ENCODE measurements around the gene GREB1. TPM values are rescaled to one million over a fixed set of nuclear protein-coding genes. Genes with fewer than 3 reads are reported as not detected.

The GREB1 gene
- total and polyA plus RNA-seq, 2 of the 4 experiments (the other 2 are of a cell fraction) = 0.05 TPM; not detected in 1

GRCh38 chr2:11624893-11625292 lies 91.0 kb downstream of the GREB1 start:
- no peaks in the 10 kb centered on the region for H3K36me3 ChIP-seq (ENCODE audit: control insufficient read depth, insufficient read depth, low read length)
- H3K4me2 ChIP-seq (ENCODE audit: low read depth, low read length) = no peak overlapping the region
- no peaks in the 10 kb centered on the region for H3K79me1 ChIP-seq (ENCODE audit: low read depth in 1 of 2, low read length in 2 of 2)
- ATAC-seq (ENCODE audit: low read depth) (no peak), DNase-seq (no peak)
- CTCF ChIA-PET = no interaction called here
- peaks cover 9% of the 10 kb centered on the region for H3K9me3 ChIP-seq (ENCODE audit: control insufficient read depth, insufficient read depth, low read length)
- H4K5ac ChIP-seq (ENCODE audit: low read depth, low read length) = no peak overlapping the region
- no peak overlapping the region for H3K18ac ChIP-seq (ENCODE audit: low read depth, low read length)
- H2BK20ac ChIP-seq (ENCODE audit: low read depth, low read length) = no peak overlapping the region
- no peaks in the 10 kb centered on the region for H3K4me1 ChIP-seq (ENCODE audit: control insufficient read depth, insufficient read depth, low read length)
- H3K27me3 ChIP-seq (ENCODE audit: control insufficient read depth, insufficient read depth, low read length) = peaks cover 29% of the 10 kb centered on the region
- no peak for TF ChIP-seq NFE2L2 (IDR thresholded peaks at IDR 0.05; ENCODE audit: low read depth, low read length)
- TF ChIP-seq, protein P1, sequence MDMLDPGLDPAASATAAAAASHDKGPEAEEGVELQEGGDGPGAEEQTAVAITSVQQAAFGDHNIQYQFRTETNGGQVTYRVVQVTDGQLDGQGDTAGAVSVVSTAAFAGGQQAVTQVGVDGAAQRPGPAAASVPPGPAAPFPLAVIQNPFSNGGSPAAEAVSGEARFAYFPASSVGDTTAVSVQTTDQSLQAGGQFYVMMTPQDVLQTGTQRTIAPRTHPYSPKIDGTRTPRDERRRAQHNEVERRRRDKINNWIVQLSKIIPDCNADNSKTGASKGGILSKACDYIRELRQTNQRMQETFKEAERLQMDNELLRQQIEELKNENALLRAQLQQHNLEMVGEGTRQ (IDR thresholded peaks at IDR 0.05; ENCODE audit: low read depth, low read length) = no peak
- TF ChIP-seq FOS (IDR thresholded peaks at IDR 0.05; ENCODE audit: low read depth, low read length) = no peak
- no peak for TF ChIP-seq CHD1 (IDR thresholded peaks at IDR 0.05; ENCODE audit: low read depth, low read length)
- no peak for TF ChIP-seq POLR2A (IDR thresholded peaks at IDR 0.05; ENCODE audit: low read depth, low read length)
- TF ChIP-seq, protein P2, sequence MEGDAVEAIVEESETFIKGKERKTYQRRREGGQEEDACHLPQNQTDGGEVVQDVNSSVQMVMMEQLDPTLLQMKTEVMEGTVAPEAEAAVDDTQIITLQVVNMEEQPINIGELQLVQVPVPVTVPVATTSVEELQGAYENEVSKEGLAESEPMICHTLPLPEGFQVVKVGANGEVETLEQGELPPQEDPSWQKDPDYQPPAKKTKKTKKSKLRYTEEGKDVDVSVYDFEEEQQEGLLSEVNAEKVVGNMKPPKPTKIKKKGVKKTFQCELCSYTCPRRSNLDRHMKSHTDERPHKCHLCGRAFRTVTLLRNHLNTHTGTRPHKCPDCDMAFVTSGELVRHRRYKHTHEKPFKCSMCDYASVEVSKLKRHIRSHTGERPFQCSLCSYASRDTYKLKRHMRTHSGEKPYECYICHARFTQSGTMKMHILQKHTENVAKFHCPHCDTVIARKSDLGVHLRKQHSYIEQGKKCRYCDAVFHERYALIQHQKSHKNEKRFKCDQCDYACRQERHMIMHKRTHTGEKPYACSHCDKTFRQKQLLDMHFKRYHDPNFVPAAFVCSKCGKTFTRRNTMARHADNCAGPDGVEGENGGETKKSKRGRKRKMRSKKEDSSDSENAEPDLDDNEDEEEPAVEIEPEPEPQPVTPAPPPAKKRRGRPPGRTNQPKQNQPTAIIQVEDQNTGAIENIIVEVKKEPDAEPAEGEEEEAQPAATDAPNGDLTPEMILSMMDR (conservative IDR thresholded peaks at IDR 0.05; ENCODE audit: low read depth, low read length) = no peak
- no peak for TF ChIP-seq RFX5 (IDR thresholded peaks at IDR 0.05; ENCODE audit: low read depth, low read length)
- TF ChIP-seq MAZ (IDR thresholded peaks at IDR 0.05; ENCODE audit: borderline replicate concordance, low read depth, low read length) = no peak
- no peak for TF ChIP-seq ELK1 (IDR thresholded peaks at IDR 0.05; ENCODE audit: borderline replicate concordance, low read depth, low read length)
- no peak for TF ChIP-seq BHLHE40 (IDR thresholded peaks at IDR 0.05; ENCODE audit: low read depth, low read length)
- TF ChIP-seq RCOR1 (IDR thresholded peaks at IDR 0.05; ENCODE audit: insufficient replicate concordance, low read length) = no peak
- intact Hi-C loops (cut with micrococcal nuclease) = no loop called here
- H3K27ac ChIP-seq (ENCODE audit: insufficient read depth, low read length) = no peak overlapping the region
- no peak overlapping the region for H3K9ac ChIP-seq (ENCODE audit: low read depth, low read length)
- no peak overlapping the region for H2BK15ac ChIP-seq (ENCODE audit: low read depth, low read length)
- POLR2A ChIA-PET (ENCODE audit: unreplicated experiment) = no interaction called here
- H4K20me1 ChIP-seq (ENCODE audit: insufficient read depth, low read length) = no peaks in the 10 kb centered on the region
- H3K56ac ChIP-seq (ENCODE audit: extremely low read depth, insufficient read depth, low read length) = no peak overlapping the region
- dilution Hi-C loops (cut with HindIII; ENCODE audit: low sequenced_read_pairs, unreplicated experiment) = no loop called here
- H3K4me3 ChIP-seq (ENCODE audit: insufficient read depth, low read depth, low read length) = no peak overlapping the region
- no peak overlapping the region for H2AK9ac ChIP-seq (replicated peaks; ENCODE audit: low read depth, low read length, poor library complexity)
- no peak overlapping the region for H3K4ac ChIP-seq (ENCODE audit: low read depth, low read length)
- H4K8ac ChIP-seq (ENCODE audit: low read depth in 2 of 2, low read length in 2 of 2) = no peak overlapping the region
- WGBS, 2 experiments (ENCODE audit: extremely low coverage in 2 of 2, insufficient read length in 1 of 2) = 80% methylated on average over 1 of the region's 10 CpGs; no CpG with 5 or more reads in 1 of the 2 experiments
- H2BK120ac ChIP-seq (ENCODE audit: low read depth, low read length) = no peak overlapping the region
- no peak overlapping the region for H4K91ac ChIP-seq (ENCODE audit: insufficient read depth, low read depth, low read length)
- H3K23ac ChIP-seq (ENCODE audit: low read depth, low read length) = no peak overlapping the region
- H3K14ac ChIP-seq (replicated peaks; ENCODE audit: low read depth, low read length) = no peak overlapping the region
- in situ Hi-C loops (cut with MboI; ENCODE audit: low sequenced_read_pairs) = no loop called here
- BruUV-seq (replicated peaks) = no TSS peak
- no peak overlapping the region for H2BK5ac ChIP-seq (ENCODE audit: low read depth, low read length, poor library complexity, severe bottlenecking)
- no peak overlapping the region for H2AFZ ChIP-seq (replicated peaks; ENCODE audit: low read length, poor library complexity)
- no peak overlapping the region for H2AK5ac ChIP-seq (ENCODE audit: low read depth, low read length)
- H3K9me1 ChIP-seq (ENCODE audit: insufficient read depth, low read length) = no peaks in the 10 kb centered on the region

All from IMR-90 (cell line).